Effector memory CD4-positive, alpha-beta T cell (primary cell): Measurements from ENCODE around the gene TSKU.

ENCODE experiments used
- DNase-seq, 3 donors: peaks; one replicate each; pipeline ENCODE4 v3.0.0-alpha.2; 2020
- H3K27ac ChIP-seq: 2 replicates; pipeline ENCODE4 v1.7.0; 2013; ENCODE audit warnings: mild to moderate bottlenecking, low read length, moderate library complexity; ENCODE audit not compliant: insufficient read depth, poor library complexity, severe bottlenecking
- H3K27me3 ChIP-seq: replicated peaks from 2 replicates; pipeline ENCODE4 v1.7.0; 2013; ENCODE audit warnings: mild to moderate bottlenecking, low read length; ENCODE audit not compliant: insufficient read depth, control insufficient read depth, poor library complexity, severe bottlenecking
- H3K36me3 ChIP-seq: 2 replicates; pipeline ENCODE4 v1.7.0; 2013; ENCODE audit warnings: mild to moderate bottlenecking, low read length, moderate library complexity; ENCODE audit not compliant: control insufficient read depth, insufficient read depth
- H3K4me1 ChIP-seq: 2 replicates; pipeline ENCODE4 v1.7.0; 2013; ENCODE audit warnings: low read length, mild to moderate bottlenecking; ENCODE audit not compliant: control insufficient read depth, insufficient read depth, poor library complexity, severe bottlenecking
- H3K4me3 ChIP-seq: 2 replicates; pipeline ENCODE4 v1.7.0; 2013; ENCODE audit warnings: low read length, low read depth, mild to moderate bottlenecking; ENCODE audit not compliant: insufficient read depth, poor library complexity, severe bottlenecking
- H3K9me3 ChIP-seq: 2 replicates; pipeline ENCODE4 v1.7.0; 2013; ENCODE audit warnings: mild to moderate bottlenecking, low read length, moderate library complexity; ENCODE audit not compliant: control insufficient read depth

Gene TSKU

GRCh38 chr11:76752321-76753143 lies 30.6 kb upstream of the TSKU start:
- no peak overlapping the region for H3K4me3 ChIP-seq

GRCh38 chr11:76753449-76753848 lies 29.7 kb upstream of the TSKU start:
- H3K27me3 ChIP-seq: no peaks in the 10 kb centered on the region
- no peaks in the 10 kb centered on the region for H3K9me3 ChIP-seq
- no peak overlapping the region for H3K27ac ChIP-seq
- no peaks in the 10 kb centered on the region for H3K4me1 ChIP-seq
- no peaks in the 10 kb centered on the region for H3K36me3 ChIP-seq
- no peak overlapping the region for H3K4me3 ChIP-seq
- no peak for DNase-seq

More at GRCh38 chr11:76752321-76753143, 30.6 kb upstream of the TSKU start:
- no peaks in the 10 kb centered on the region for H3K4me1 ChIP-seq
- no peaks in the 10 kb centered on the region for H3K9me3 ChIP-seq
- H3K36me3 ChIP-seq: no peaks in the 10 kb centered on the region
- no peak overlapping the region for H3K27ac ChIP-seq
- H3K27me3 ChIP-seq: no peaks in the 10 kb centered on the region
- no peak for DNase-seq

GRCh38 chr11:76753950-76754349 lies 29.2 kb upstream of the TSKU start:
- no peak overlapping the region for H3K27ac ChIP-seq
- no peaks in the 10 kb centered on the region for H3K4me1 ChIP-seq
- no peak for DNase-seq
- no peaks in the 10 kb centered on the region for H3K36me3 ChIP-seq
- no peaks in the 10 kb centered on the region for H3K27me3 ChIP-seq
- H3K4me3 ChIP-seq: no peak overlapping the region
- H3K9me3 ChIP-seq: no peaks in the 10 kb centered on the region

- H3K27me3 ChIP-seq: no peaks in the 10 kb centered on the region
These were observed 26.8 kb upstream of the TSKU start for GRCh38 chr11:76756341-76756741.

GRCh38 chr11:76758311-76758710 lies 24.8 kb upstream of the TSKU start:
- H3K4me3 ChIP-seq: no peak overlapping the region
- no peaks in the 10 kb centered on the region for H3K4me1 ChIP-seq
- no peaks in the 10 kb centered on the region for H3K9me3 ChIP-seq
- DNase-seq: no peak
- no peaks in the 10 kb centered on the region for H3K27me3 ChIP-seq
- no peak overlapping the region for H3K27ac ChIP-seq
- H3K36me3 ChIP-seq: no peaks in the 10 kb centered on the region

More at GRCh38 chr11:76756341-76756741, 26.8 kb upstream of the TSKU start:
- no peak overlapping the region for H3K27ac ChIP-seq
- H3K4me1 ChIP-seq: no peaks in the 10 kb centered on the region
- DNase-seq: no peak
- H3K36me3 ChIP-seq: no peaks in the 10 kb centered on the region
- H3K9me3 ChIP-seq: no peaks in the 10 kb centered on the region
- H3K4me3 ChIP-seq: no peak overlapping the region

- no peak overlapping the region for H3K4me3 ChIP-seq
- no peaks in the 10 kb centered on the region for H3K27me3 ChIP-seq
- no peaks in the 10 kb centered on the region for H3K9me3 ChIP-seq
- no peaks in the 10 kb centered on the region for H3K4me1 ChIP-seq
- H3K27ac ChIP-seq: no peak overlapping the region
- H3K36me3 ChIP-seq: no peaks in the 10 kb centered on the region
- DNase-seq: no peak
These were observed 24.1 kb upstream of the TSKU start for GRCh38 chr11:76759092-76759491.

GRCh38 chr11:76759517-76759916 lies 23.6 kb upstream of the TSKU start:
- Histone ChIP-seq H3K27me3 (no peaks in the 10 kb centered on the region), H3K4me1 (no peaks in the 10 kb centered on the region), H3K9me3 (no peaks in the 10 kb centered on the region), H3K36me3 (no peaks in the 10 kb centered on the region), H3K27ac (no peak overlapping the region), H3K4me3 (no peak overlapping the region)
- DNase-seq: no peak

GRCh38 chr11:76760236-76760635 lies 22.9 kb upstream of the TSKU start:
- Histone ChIP-seq H3K27me3 (no peaks in the 10 kb centered on the region), H3K4me1 (no peaks in the 10 kb centered on the region)
- no peak for DNase-seq

GRCh38 chr11:76761718-76762355 lies 21.3 kb upstream of the TSKU start:
- no peak for DNase-seq
- no peaks in the 10 kb centered on the region for H3K4me1 ChIP-seq
- H3K27me3 ChIP-seq: no peaks in the 10 kb centered on the region
- no peaks in the 10 kb centered on the region for H3K36me3 ChIP-seq
- H3K9me3 ChIP-seq: no peaks in the 10 kb centered on the region
- no peak overlapping the region for H3K27ac ChIP-seq
- H3K4me3 ChIP-seq: no peak overlapping the region

More at GRCh38 chr11:76760236-76760635, 22.9 kb upstream of the TSKU start:
- Histone ChIP-seq H3K36me3 (no peaks in the 10 kb centered on the region), H3K27ac (no peak overlapping the region), H3K9me3 (no peaks in the 10 kb centered on the region), H3K4me3 (no peak overlapping the region)

GRCh38 chr11:76762356-76762752 lies 20.8 kb upstream of the TSKU start:
- Histone ChIP-seq H3K36me3 (no peaks in the 10 kb centered on the region), H3K9me3 (no peaks in the 10 kb centered on the region), H3K27ac (no peak overlapping the region), H3K4me3 (no peak overlapping the region), H3K4me1 (peaks cover 5% of the 10 kb centered on the region), H3K27me3 (no peaks in the 10 kb centered on the region)
- DNase-seq: no peak
